ENCODE measurements around the gene EFCAB6. TPM values are rescaled to one million over a fixed set of nuclear protein-coding genes. Genes with fewer than 3 reads are reported as not detected.

EFCAB6 gene
- total RNA-seq, 1 donor from 2014 or later: 7.0 TPM

GRCh38 chr22:43823911-43824665, 12.0 kb upstream of the EFCAB6 start:
- H3K27ac Mint-ChIP-seq: peak overlapping the region; percentile 94
- DNase-seq (ENCODE audit: low spot score, unreplicated experiment): no peak

GRCh38 chr22:43823353-43823908, 11.3 kb upstream of the EFCAB6 start:
- no peaks in the 10 kb centered on the region for H3K27me3 Mint-ChIP-seq
- H3K9me3 Mint-ChIP-seq (ENCODE audit: low read depth): no peaks in the 10 kb centered on the region
- TF ChIP-seq CTCF (IDR thresholded peaks at IDR 0.05; ENCODE audit: unreplicated experiment): no peak
- H3K4me1 Mint-ChIP-seq (ENCODE audit: low read depth): peaks cover 32% of the 10 kb centered on the region
- H3K36me3 Mint-ChIP-seq (ENCODE audit: insufficient read depth): no peaks in the 10 kb centered on the region
- peak overlapping the region; percentile 94 for H3K27ac Mint-ChIP-seq
- DNase-seq (ENCODE audit: low spot score, unreplicated experiment): no peak
- H3K4me3 Mint-ChIP-seq (ENCODE audit: low read depth): no peak overlapping the region

More at GRCh38 chr22:43823911-43824665, 12.0 kb upstream of the EFCAB6 start:
- no peak for TF ChIP-seq CTCF (IDR thresholded peaks at IDR 0.05; ENCODE audit: unreplicated experiment)
- no peak overlapping the region for H3K4me3 Mint-ChIP-seq (ENCODE audit: low read depth)
- H3K4me1 Mint-ChIP-seq (ENCODE audit: low read depth): peaks cover 32% of the 10 kb centered on the region
- H3K36me3 Mint-ChIP-seq (ENCODE audit: insufficient read depth): no peaks in the 10 kb centered on the region
- H3K27me3 Mint-ChIP-seq: no peaks in the 10 kb centered on the region
- H3K9me3 Mint-ChIP-seq (ENCODE audit: low read depth): no peaks in the 10 kb centered on the region

- H3K4me3 Mint-ChIP-seq (ENCODE audit: low read depth): no peak overlapping the region
- no peaks in the 10 kb centered on the region for H3K36me3 Mint-ChIP-seq (ENCODE audit: insufficient read depth)
- TF ChIP-seq CTCF (IDR thresholded peaks at IDR 0.05; ENCODE audit: unreplicated experiment): no peak
- no peak overlapping the region for H3K27ac Mint-ChIP-seq
- no peaks in the 10 kb centered on the region for H3K27me3 Mint-ChIP-seq
- no peaks in the 10 kb centered on the region for H3K9me3 Mint-ChIP-seq (ENCODE audit: low read depth)
- no peak for DNase-seq (ENCODE audit: low spot score, unreplicated experiment)
- H3K4me1 Mint-ChIP-seq (ENCODE audit: low read depth): peaks cover 32% of the 10 kb centered on the region
These were observed 9.7 kb upstream of the EFCAB6 start for GRCh38 chr22:43821606-43822425.

- peaks cover 32% of the 10 kb centered on the region for H3K4me1 Mint-ChIP-seq (ENCODE audit: low read depth)
- no peaks in the 10 kb centered on the region for H3K9me3 Mint-ChIP-seq (ENCODE audit: low read depth)
- TF ChIP-seq CTCF (IDR thresholded peaks at IDR 0.05; ENCODE audit: unreplicated experiment): no peak
- no peaks in the 10 kb centered on the region for H3K36me3 Mint-ChIP-seq (ENCODE audit: insufficient read depth)
- DNase-seq (ENCODE audit: low spot score, unreplicated experiment): no peak
- H3K27ac Mint-ChIP-seq: peak overlapping the region; percentile 4
- H3K4me3 Mint-ChIP-seq (ENCODE audit: low read depth): no peak overlapping the region
- no peaks in the 10 kb centered on the region for H3K27me3 Mint-ChIP-seq
These were observed 8.7 kb upstream of the EFCAB6 start for GRCh38 chr22:43820651-43821305.
